ENCODE data around the gene SELENOO.
"Not testable (repeated sequence)": the region's sequence is repeated elsewhere in the genome, so short reads cannot be mapped to it uniquely, and the experiment has no call there.

Gene SELENOO

GRCh38 chr22:50197856-50198623 is 2.8 kb upstream of the SELENOO start:
- H3K9ac ChIP-seq (ENCODE audit: low read depth, low read length), result no peak overlapping the region

GRCh38 chr22:50198624-50199017 is 2.2 kb upstream of the SELENOO start:
- Histone ChIP-seq H3K9me3 (ENCODE audit: control insufficient read depth, insufficient read depth, low read length) (no peaks in the 10 kb centered on the region), H3K4me1 (ENCODE audit: insufficient read depth, low read length) (no peaks in the 10 kb centered on the region), H3K9ac (ENCODE audit: low read depth, low read length) (no peak overlapping the region), H3K36me3 (ENCODE audit: insufficient read depth, low read length) (no peaks in the 10 kb centered on the region)

More at GRCh38 chr22:50197856-50198623, 2.8 kb upstream of the SELENOO start:
- Histone ChIP-seq H3K4me1 (ENCODE audit: insufficient read depth, low read length) (no peaks in the 10 kb centered on the region), H3K36me3 (ENCODE audit: insufficient read depth, low read length) (no peaks in the 10 kb centered on the region), H3K9me3 (ENCODE audit: control insufficient read depth, insufficient read depth, low read length) (no peaks in the 10 kb centered on the region)

- Histone ChIP-seq H3K9ac (ENCODE audit: low read depth, low read length) (no peak overlapping the region; the same call in 1 of the 2 replicates), H3K4me1 (ENCODE audit: insufficient read depth, low read length) (no peaks in the 10 kb centered on the region), H3K9me3 (ENCODE audit: control insufficient read depth, insufficient read depth, low read length) (no peaks in the 10 kb centered on the region), H3K36me3 (ENCODE audit: insufficient read depth, low read length) (no peaks in the 10 kb centered on the region)
Observed at GRCh38 chr22:50199251-50199721, 1.5 kb upstream of the SELENOO start.

GRCh38 chr22:50199829-50200460 is 866 bp upstream of the SELENOO start:
- Histone ChIP-seq H3K4me1 (ENCODE audit: insufficient read depth, low read length) (no peaks in the 10 kb centered on the region), H3K36me3 (ENCODE audit: insufficient read depth, low read length) (no peaks in the 10 kb centered on the region), H3K9me3 (ENCODE audit: control insufficient read depth, insufficient read depth, low read length) (no peaks in the 10 kb centered on the region), H3K9ac (ENCODE audit: low read depth, low read length) (peak overlapping the region; percentile 87)

- H3K4me1 ChIP-seq (ENCODE audit: insufficient read depth, low read length), result no peaks in the 10 kb centered on the region
- no peaks in the 10 kb centered on the region for H3K36me3 ChIP-seq (ENCODE audit: insufficient read depth, low read length)
- H3K9ac ChIP-seq (ENCODE audit: low read depth, low read length), result peak overlapping the region; percentile 87
- H3K9me3 ChIP-seq (ENCODE audit: control insufficient read depth, insufficient read depth, low read length), result no peaks in the 10 kb centered on the region
Observed at GRCh38 chr22:50201191-50202129, 649 bp downstream of the SELENOO start.

GRCh38 chr22:50202130-50202666 is 1.4 kb downstream of the SELENOO start:
- Histone ChIP-seq H3K9me3 (ENCODE audit: control insufficient read depth, insufficient read depth, low read length) (no peaks in the 10 kb centered on the region), H3K36me3 (ENCODE audit: insufficient read depth, low read length) (no peaks in the 10 kb centered on the region), H3K9ac (ENCODE audit: low read depth, low read length) (peak overlapping the region; percentile 87; the same call in 1 of the 2 replicates), H3K4me1 (ENCODE audit: insufficient read depth, low read length) (no peaks in the 10 kb centered on the region)

- no peaks in the 10 kb centered on the region for H3K4me1 ChIP-seq (ENCODE audit: insufficient read depth, low read length)
- H3K9me3 ChIP-seq (ENCODE audit: control insufficient read depth, insufficient read depth, low read length), result no peaks in the 10 kb centered on the region
- H3K36me3 ChIP-seq (ENCODE audit: insufficient read depth, low read length), result no peaks in the 10 kb centered on the region
- H3K9ac ChIP-seq (ENCODE audit: low read depth, low read length), result no peak overlapping the region
Observed at GRCh38 chr22:50203288-50203687, 2.5 kb downstream of the SELENOO start.

- Histone ChIP-seq H3K9ac (ENCODE audit: low read depth, low read length) (no peak overlapping the region), H3K36me3 (ENCODE audit: insufficient read depth, low read length) (no peaks in the 10 kb centered on the region), H3K4me1 (ENCODE audit: insufficient read depth, low read length) (no peaks in the 10 kb centered on the region), H3K9me3 (ENCODE audit: control insufficient read depth, insufficient read depth, low read length) (no peaks in the 10 kb centered on the region)
Observed at GRCh38 chr22:50204571-50204970, 3.8 kb downstream of the SELENOO start.

- not testable (repeated sequence) for H3K9me3 ChIP-seq (ENCODE audit: control insufficient read depth, insufficient read depth, low read length); H3K4me1 ChIP-seq (ENCODE audit: insufficient read depth, low read length); H3K36me3 ChIP-seq (ENCODE audit: insufficient read depth, low read length); H3K9ac ChIP-seq (ENCODE audit: low read depth, low read length)
Observed at GRCh38 chr22:50204998-50205397, 4.2 kb downstream of the SELENOO start.

GRCh38 chr22:50205781-50206569 is 5.2 kb downstream of the SELENOO start:
- Histone ChIP-seq H3K9me3 (ENCODE audit: control insufficient read depth, insufficient read depth, low read length) (no peaks in the 10 kb centered on the region), H3K9ac (ENCODE audit: low read depth, low read length) (no peak overlapping the region), H3K36me3 (ENCODE audit: insufficient read depth, low read length) (peaks cover 4% of the 10 kb centered on the region; the same call in 1 of the 2 replicates), H3K4me1 (ENCODE audit: insufficient read depth, low read length) (no peaks in the 10 kb centered on the region)

- no peak overlapping the region for H3K9ac ChIP-seq (ENCODE audit: low read depth, low read length)
- peaks cover 10% of the 10 kb centered on the region; the same call in 1 of the 2 replicates for H3K36me3 ChIP-seq (ENCODE audit: insufficient read depth, low read length)
- H3K9me3 ChIP-seq (ENCODE audit: control insufficient read depth, insufficient read depth, low read length), result no peaks in the 10 kb centered on the region
- H3K4me1 ChIP-seq (ENCODE audit: insufficient read depth, low read length), result no peaks in the 10 kb centered on the region
Observed at GRCh38 chr22:50206599-50206998, 5.8 kb downstream of the SELENOO start.

GRCh38 chr22:50207383-50208140 is 6.8 kb downstream of the SELENOO start:
- H3K9ac ChIP-seq (ENCODE audit: low read depth, low read length), result no peak overlapping the region
- H3K36me3 ChIP-seq (ENCODE audit: insufficient read depth, low read length), result peaks cover 15% of the 10 kb centered on the region; the same call in 1 of the 2 replicates
- H3K9me3 ChIP-seq (ENCODE audit: control insufficient read depth, insufficient read depth, low read length), result no peaks in the 10 kb centered on the region
- no peaks in the 10 kb centered on the region for H3K4me1 ChIP-seq (ENCODE audit: insufficient read depth, low read length)

- Histone ChIP-seq H3K36me3 (ENCODE audit: insufficient read depth, low read length) (peaks cover 15% of the 10 kb centered on the region; the same call in 1 of the 2 replicates), H3K9ac (ENCODE audit: low read depth, low read length) (no peak overlapping the region), H3K9me3 (ENCODE audit: control insufficient read depth, insufficient read depth, low read length) (no peaks in the 10 kb centered on the region), H3K4me1 (ENCODE audit: insufficient read depth, low read length) (no peaks in the 10 kb centered on the region)
Observed at GRCh38 chr22:50208430-50208938, 7.7 kb downstream of the SELENOO start.
